HepG2 (cell line): ENCODE results near the gene SNX9. TPM values are rescaled to one million over a fixed set of nuclear protein-coding genes. Genes with fewer than 3 reads are reported as not detected.

Experiments used
- ATAC-seq: fragments of 200-7000 bp; cut with Tn5 transposase; 3 replicates; pipeline ENCODE4 v1.9.1; 2020; ENCODE audit warnings: mild to moderate bottlenecking, moderate library complexity
- BruUV-seq: library from RNA; stranded (reverse); fragments of 400-500 nt; replicated peaks from 2 replicates; lab custom pipeline; 2021; lab: Mats Ljungman, UMichigan
- CTCF ChIA-PET: fragments of 300-600 bp; formaldehyde crosslinking; extraction: SDS; loops from one replicate; lab custom pipeline; 2021; ENCODE audit warnings: low total read pairs, inconsistent platforms, low intra/inter-chr PET ratio; lab: Yijun Ruan, JAX
- POLR2A ChIA-PET: fragments of 350-600 bp; sonication (Branson Sonifier 250); formaldehyde crosslinking; loops from one replicate; lab custom pipeline; 2020; ENCODE audit warnings: antibody characterized with exemption, inconsistent platforms; lab: Yijun Ruan, JAX
- DNase-seq: peaks from one replicate; pipeline ENCODE4 v3.0.0-alpha.2; 2015; ENCODE audit warnings: low spot score
- FAIRE-seq: peaks from 3 replicates; lab custom pipeline; 2011; peaks lifted over from hg19 to GRCh38; lab: Jason Lieb, UNC
- H2AFZ ChIP-seq: one replicate; pipeline ENCODE4 v1.6.1; 2011; ENCODE audit warnings: low read length, inconsistent platforms
- H3K27ac ChIP-seq: fragments of 300-600 bp; 3 replicates; pipeline ENCODE4 v1.8.0; 2011; ENCODE audit warnings: mixed run types, mild to moderate bottlenecking, mixed read lengths, low read length, inconsistent platforms; ENCODE audit not compliant: insufficient read depth; ENCODE audit errors: extremely low read length
- H3K27me3 ChIP-seq, 2 experiments: fragments of 200-600 bp in 1 of 2; 2 replicates in 1 of 2; 3 replicates in 1 of 2; pipeline versions ENCODE4 v1.6.0 to v1.8.0; 2011; ENCODE audit warnings: low read length in 2 of 2, mild to moderate bottlenecking in 2 of 2, moderate library complexity in 2 of 2, inconsistent platforms in 1 of 2; ENCODE audit not compliant: insufficient read depth in 2 of 2, control insufficient read depth in 1 of 2
- H3K36me3 ChIP-seq, 2 experiments: fragments of 200-600 bp in 1 of 2; replicated peaks in 1 of 2; 2 replicates in 1 of 2; 3 replicates in 1 of 2; pipeline versions ENCODE4 v1.5.1 to v1.8.0; 2011; ENCODE audit warnings: low read length in 2 of 2, inconsistent platforms in 1 of 2; ENCODE audit not compliant: insufficient read depth in 2 of 2, control insufficient read depth in 1 of 2
- H3K4me1 ChIP-seq: 2 replicates; pipeline ENCODE4 v1.5.1; 2012; ENCODE audit warnings: low read length, inconsistent platforms; ENCODE audit not compliant: insufficient read depth
- H3K4me2 ChIP-seq: 2 replicates; pipeline ENCODE4 v1.6.0; 2011; ENCODE audit warnings: low read depth, low read length, inconsistent platforms
- H3K4me3 ChIP-seq, 3 experiments: fragments of 200-600 bp in 1 of 3; sonication (generic), shearing (Covaris generic) in 1 of 3; replicated peaks in 1 of 3; 2 replicates each; pipeline ENCODE4 v1.5.1; 2011 to 2016; ENCODE audit warnings: low read length in 3 of 3, inconsistent platforms in 2 of 3, low read depth in 2 of 3, mild to moderate bottlenecking in 2 of 3, control low read depth in 1 of 3, mixed read lengths in 1 of 3; ENCODE audit not compliant: insufficient read depth in 1 of 3
- H3K79me2 ChIP-seq: one replicate; pipeline ENCODE4 v1.6.1; 2011; ENCODE audit warnings: low read length, inconsistent platforms; ENCODE audit not compliant: insufficient read depth
- H3K9ac ChIP-seq: 2 replicates; pipeline ENCODE4 v1.6.0; 2011; ENCODE audit warnings: mild to moderate bottlenecking, low read depth, low read length, inconsistent platforms; ENCODE audit not compliant: insufficient read depth
- H3K9me3 ChIP-seq: 2 replicates; pipeline ENCODE4 v1.5.1; 2012; ENCODE audit warnings: mild to moderate bottlenecking, low read length
- H4K20me1 ChIP-seq: 2 replicates; pipeline ENCODE4 v1.6.0; 2011; ENCODE audit warnings: inconsistent platforms, mild to moderate bottlenecking, low read length, moderate library complexity; ENCODE audit not compliant: insufficient read depth
- HHEX ChIP-seq: IDR thresholded peaks from 2 replicates; pipeline ENCODE4 v1.6.1; 2016; ENCODE audit warnings: control low read depth
- HNF4A ChIP-seq: sonication (generic); formaldehyde crosslinking; IDR thresholded peaks from 2 replicates; pipeline ENCODE4 v1.4.0; 2020; ENCODE audit warnings: missing genetic modification reagents
- MAFF ChIP-seq: IDR thresholded peaks from 2 replicates; pipeline ENCODE4 v1.6.1; 2011; ENCODE audit warnings: low read depth, low read length, improper control_type of control experiment
- MATR3 ChIP-seq: sonication (generic); formaldehyde crosslinking; IDR thresholded peaks from 2 replicates; pipeline ENCODE4 v1.4.0; 2020; ENCODE audit warnings: missing genetic modification reagents
- NR2F1 ChIP-seq, 2 experiments: fragments of 450-650 bp in 1 of 2; formaldehyde crosslinking in 1 of 2; IDR thresholded peaks; 2 replicates each; pipeline versions ENCODE4 v1.5.0 to v1.6.1; 2016 to 2020; ENCODE audit warnings: mild to moderate bottlenecking in 1 of 2, missing compliant biosample characterization in 1 of 2, missing genetic modification reagents in 1 of 2, moderate library complexity in 1 of 2
- PHF20 ChIP-seq: sonication (generic); formaldehyde crosslinking; IDR thresholded peaks from 2 replicates; pipeline ENCODE4 v1.5.0; 2020; ENCODE audit warnings: mild to moderate bottlenecking, missing genetic modification reagents
- RFX5 ChIP-seq: IDR thresholded peaks from 2 replicates; pipeline ENCODE4 v1.6.1; 2011; ENCODE audit warnings: low read depth, low read length, improper control_type of control experiment
- SNRNP70 ChIP-seq: fragments of 200-400 bp; formaldehyde crosslinking; IDR thresholded peaks from 2 replicates; pipeline ENCODE4 v1.6.1; 2017; ENCODE audit warnings: mild to moderate bottlenecking, low read depth, low read length, moderate library complexity
- STAG1 ChIP-seq: sonication (generic); formaldehyde crosslinking; IDR thresholded peaks from 2 replicates; pipeline ENCODE4 v1.4.0; 2020; ENCODE audit warnings: missing genetic modification reagents
- YEATS2 ChIP-seq: sonication (generic); formaldehyde crosslinking; IDR thresholded peaks from 2 replicates; pipeline ENCODE4 v1.4.0; 2020; ENCODE audit warnings: missing genetic modification reagents, borderline replicate concordance
- ZMAT3 ChIP-seq: sonication (generic); formaldehyde crosslinking; conservative IDR thresholded peaks from 2 replicates; pipeline ENCODE4 v1.7.0; 2021; ENCODE audit warnings: missing genetic modification reagents
- ZNF274 ChIP-seq: sonication (generic); formaldehyde crosslinking; IDR thresholded peaks from 2 replicates; pipeline ENCODE4 v1.5.1; 2020; ENCODE audit warnings: mild to moderate bottlenecking, missing genetic modification reagents
- ZNF292 ChIP-seq: sonication (generic); formaldehyde crosslinking; IDR thresholded peaks from 2 replicates; pipeline ENCODE4 v1.8.1; 2022; ENCODE audit warnings: mild to moderate bottlenecking, low read depth, missing genetic modification reagents, borderline replicate concordance
- ZNF562 ChIP-seq: sonication (generic); formaldehyde crosslinking; IDR thresholded peaks from 2 replicates; pipeline ENCODE4 v1.8.0; 2022; ENCODE audit warnings: missing genetic modification reagents, borderline replicate concordance
- ZNF598 ChIP-seq: sonication (generic); formaldehyde crosslinking; IDR thresholded peaks from 2 replicates; pipeline ENCODE4 v1.5.1; 2020; ENCODE audit warnings: mild to moderate bottlenecking, missing genetic modification reagents, borderline replicate concordance
- WGBS: methylation state at CpG from one replicate; pipeline ENCODE4 v1.1.6; 2017; ENCODE audit warnings: low lambda C conversion rate; 5-methylcytosine and 5-hydroxymethylcytosine counted together
- in situ Hi-C: cut with HindIII; loops from 2 replicates; pipeline ENCODE4 v1.10.0; 2017; ENCODE audit warnings: low pct_unique_long_range_greater_than_20kb; ENCODE audit not compliant: extremely low pct_ligation_motif_present
- intact Hi-C: fragments of 100-400 bp; cut with micrococcal nuclease; formaldehyde crosslinking; loops from one replicate; pipeline ENCODE4 v1.10.0; 2022; ENCODE audit not compliant: unreplicated experiment
- polyA plus RNA-seq, 8 experiments: library from polyadenylated mRNA; depleted of rRNA in 3 of 8; stranded (reverse) in 7 of 8; unstranded in 1 of 8; fragments of >200 nt; fragmentation: Illumina TruSeq in 4 of 8; extraction: Trizol in 4 of 8; gene quantifications; 2 replicates each; pipeline versions ENCODE4 v1.2.1 to v1.2.3, GENCODE V29; 2011 to 2016; ENCODE audit warnings: low read depth in 4 of 8, missing spikeins in 1 of 8, mixed read lengths in 1 of 8; ENCODE audit not compliant: insufficient read depth in 1 of 8
- total RNA-seq, 5 experiments: library from RNA; depleted of rRNA; stranded (reverse); fragments of >200 nt; fragmentation: Illumina TruSeq; extraction: Trizol; gene quantifications; 2 replicates each; pipeline ENCODE4 v1.2.3, GENCODE V29; 2016; ENCODE audit warnings: low read depth in 1 of 5
- TF ChIP-seq, protein P1 (sequence below): sonication (generic); formaldehyde crosslinking; IDR thresholded peaks from 2 replicates; pipeline ENCODE4 v1.4.0; 2020; ENCODE audit warnings: missing genetic modification reagents
- TF ChIP-seq, protein P2 (sequence below), 2 experiments: sonication (generic) in 1 of 2; formaldehyde crosslinking in 1 of 2; IDR thresholded peaks; 2 replicates each; pipeline versions ENCODE4 v1.6.1 to v1.9.0; 2014 to 2022; ENCODE audit warnings: antibody characterized with exemption in 1 of 2, borderline replicate concordance in 1 of 2, inconsistent platforms in 1 of 2, low read depth in 1 of 2, missing genetic modification reagents in 1 of 2

The SNX9 gene
- total and polyA plus RNA-seq, 2 of the 13 experiments (the other 11 are each of a cell fraction or from before 2014, with no cell fraction given): 21.9 to 36.0 TPM

DNA sequence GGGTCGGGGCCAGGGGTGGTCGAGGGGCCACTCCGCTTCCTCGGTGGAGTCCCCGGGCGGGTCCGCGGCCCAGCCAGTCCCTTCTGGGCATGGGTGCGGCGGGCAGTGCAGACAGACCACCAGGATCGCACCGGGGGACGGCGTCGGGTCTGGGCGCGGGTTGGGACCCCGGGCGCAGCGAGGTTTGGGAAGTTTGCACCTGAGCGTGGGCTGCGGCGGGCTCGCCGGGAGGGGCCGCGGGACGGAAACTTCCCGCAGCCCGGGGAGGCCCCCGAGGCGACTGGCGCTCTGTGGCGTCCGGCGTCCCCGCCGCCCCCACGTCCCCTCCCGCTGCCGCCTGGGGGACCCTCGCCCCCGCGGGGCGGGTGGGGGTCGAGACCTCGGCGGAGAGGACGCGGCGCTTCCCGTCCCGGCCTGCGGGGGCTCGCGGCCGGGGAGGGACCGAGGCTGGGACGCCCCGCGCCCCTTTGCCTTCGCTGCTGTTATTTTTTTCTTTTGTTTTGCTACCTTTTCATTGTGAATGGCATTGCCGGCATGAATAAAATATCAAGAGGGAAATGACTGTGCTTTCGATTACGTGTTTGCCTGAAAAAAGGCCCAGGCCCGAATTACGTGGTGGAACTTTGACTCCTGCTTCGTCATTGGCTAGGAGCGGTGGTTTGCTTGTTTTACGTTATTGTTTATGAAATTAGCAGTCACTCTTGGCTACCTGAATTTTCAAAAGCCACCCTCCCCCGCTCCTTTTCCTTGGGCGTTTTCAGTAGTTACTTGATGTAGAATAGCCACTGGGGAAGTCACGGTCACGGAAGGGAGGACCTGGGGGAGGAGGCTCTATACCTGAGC is 703 bp downstream of the SNX9 start:
- H3K9ac ChIP-seq: peak overlapping the region; percentile 98
- DNase-seq (peak; percentile 67), FAIRE-seq (peak; percentile 78), ATAC-seq (peak; percentile 43)
- ChIA-PET CTCF (interaction anchor here (1.0 to 1.2 kb wide), 2 partner anchors 50 to 68 kb away, joined by 3 read pairs; no protein-coding TSS in a partner anchor), POLR2A (no interaction called here)
- H2AFZ ChIP-seq: peak overlapping the region; percentile 24
- peak overlapping the region; percentile 95 to 99 (median 98) for H3K4me3 ChIP-seq
- H3K4me1 ChIP-seq: peaks cover 39% of the 10 kb centered on the region
- H3K27ac ChIP-seq: peak overlapping the region; percentile 79
- in situ Hi-C loops: no loop called here
- H3K27me3 ChIP-seq: peaks cover 3 to 17% of the 10 kb centered on the region in 2 experiments; a peak in 4 of 5 replicates
- no TSS peak for BruUV-seq
- H3K4me2 ChIP-seq: peak overlapping the region; percentile 84
- intact Hi-C loops: loop anchor here (5.0 kb wide), 2 partner anchors 49 to 66 kb away; no protein-coding TSS in a partner anchor
- no peaks in the 10 kb centered on the region for H3K9me3 ChIP-seq
- 2% methylated on average over 26 of the region's 74 CpGs for WGBS
- H3K79me2 ChIP-seq: peaks cover 40% of the 10 kb centered on the region
- no peaks in the 10 kb centered on the region for H3K36me3 ChIP-seq
- H4K20me1 ChIP-seq: peaks cover 24% of the 10 kb centered on the region; the same call in 1 of the 2 replicates
- TF ChIP-seq HNF4A (CRISPR knock-in tag): no peak
- no peak for TF ChIP-seq ZNF274 (CRISPR knock-in tag)
- peak; percentile 25; the same call in 1 of the 2 replicates for TF ChIP-seq YEATS2
- TF ChIP-seq SNRNP70: no peak
- TF ChIP-seq, protein P1, sequence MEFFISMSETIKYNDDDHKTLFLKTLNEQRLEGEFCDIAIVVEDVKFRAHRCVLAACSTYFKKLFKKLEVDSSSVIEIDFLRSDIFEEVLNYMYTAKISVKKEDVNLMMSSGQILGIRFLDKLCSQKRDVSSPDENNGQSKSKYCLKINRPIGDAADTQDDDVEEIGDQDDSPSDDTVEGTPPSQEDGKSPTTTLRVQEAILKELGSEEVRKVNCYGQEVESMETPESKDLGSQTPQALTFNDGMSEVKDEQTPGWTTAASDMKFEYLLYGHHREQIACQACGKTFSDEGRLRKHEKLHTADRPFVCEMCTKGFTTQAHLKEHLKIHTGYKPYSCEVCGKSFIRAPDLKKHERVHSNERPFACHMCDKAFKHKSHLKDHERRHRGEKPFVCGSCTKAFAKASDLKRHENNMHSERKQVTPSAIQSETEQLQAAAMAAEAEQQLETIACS (CRISPR knock-in tag): no peak
- TF ChIP-seq ZNF562 (CRISPR knock-in tag): no peak
- peak; percentile 57 for TF ChIP-seq PHF20 (CRISPR knock-in tag)
- TF ChIP-seq ZMAT3: no peak; the same call in 1 of the 2 replicates
- no peak for TF ChIP-seq NR2F1 (CRISPR knock-in tag; IDR thresholded peaks at IDR 0.05)
- TF ChIP-seq ZNF292 (CRISPR knock-in tag): no peak
- no peak for TF ChIP-seq RFX5
- TF ChIP-seq STAG1 (CRISPR knock-in tag): no peak
- no peak for TF ChIP-seq MAFF
- TF ChIP-seq MATR3 (CRISPR knock-in tag): no peak
- TF ChIP-seq ZNF598 (CRISPR knock-in tag): no peak
- TF ChIP-seq, protein P2, sequence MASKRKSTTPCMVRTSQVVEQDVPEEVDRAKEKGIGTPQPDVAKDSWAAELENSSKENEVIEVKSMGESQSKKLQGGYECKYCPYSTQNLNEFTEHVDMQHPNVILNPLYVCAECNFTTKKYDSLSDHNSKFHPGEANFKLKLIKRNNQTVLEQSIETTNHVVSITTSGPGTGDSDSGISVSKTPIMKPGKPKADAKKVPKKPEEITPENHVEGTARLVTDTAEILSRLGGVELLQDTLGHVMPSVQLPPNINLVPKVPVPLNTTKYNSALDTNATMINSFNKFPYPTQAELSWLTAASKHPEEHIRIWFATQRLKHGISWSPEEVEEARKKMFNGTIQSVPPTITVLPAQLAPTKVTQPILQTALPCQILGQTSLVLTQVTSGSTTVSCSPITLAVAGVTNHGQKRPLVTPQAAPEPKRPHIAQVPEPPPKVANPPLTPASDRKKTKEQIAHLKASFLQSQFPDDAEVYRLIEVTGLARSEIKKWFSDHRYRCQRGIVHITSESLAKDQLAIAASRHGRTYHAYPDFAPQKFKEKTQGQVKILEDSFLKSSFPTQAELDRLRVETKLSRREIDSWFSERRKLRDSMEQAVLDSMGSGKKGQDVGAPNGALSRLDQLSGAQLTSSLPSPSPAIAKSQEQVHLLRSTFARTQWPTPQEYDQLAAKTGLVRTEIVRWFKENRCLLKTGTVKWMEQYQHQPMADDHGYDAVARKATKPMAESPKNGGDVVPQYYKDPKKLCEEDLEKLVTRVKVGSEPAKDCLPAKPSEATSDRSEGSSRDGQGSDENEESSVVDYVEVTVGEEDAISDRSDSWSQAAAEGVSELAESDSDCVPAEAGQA (IDR thresholded peaks at IDR 0.05; ENCODE audit: low read depth): no peak
- TF ChIP-seq, protein P2 (CRISPR knock-in tag; IDR thresholded peaks at IDR 0.05; ENCODE audit: borderline replicate concordance): 0 out of 2 replicates have a peak, but pooled peaks have one; percentile 48
- no peak for TF ChIP-seq HHEX
